ENCODE results near the gene UTP4.

The UTP4 gene

GRCh38 chr16:69132424-69133252 lies at the start of gene UTP4, which contains the start of gene CHTF8:
Gene UTP4 (plus strand): TSS chr16:69132649. CDS start chr16:69133460, 811 bp downstream.
Gene CHTF8 (minus strand): TSS chr16:69132588. CDS start chr16:69121458, 11,130 bp downstream.
- peak; percentile 45 for DNase-seq

- no peak for DNase-seq
These were observed 49.0 kb upstream of the UTP4 start for GRCh38 chr16:69083306-69083941.

- DNase-seq = no peak
These were observed 48.2 kb upstream of the UTP4 start for GRCh38 chr16:69084289-69084688.

GRCh38 chr16:69085032-69085695 lies 47.3 kb upstream of the UTP4 start:
- no peak for DNase-seq

GRCh38 chr16:69087161-69087581 lies 45.3 kb upstream of the UTP4 start:
- DNase-seq = no peak

- DNase-seq = no peak
These were observed 43.8 kb upstream of the UTP4 start for GRCh38 chr16:69088684-69089083.

GRCh38 chr16:69089091-69089910 lies 43.1 kb upstream of the UTP4 start:
- no peak for DNase-seq

- DNase-seq = peak; percentile 33
These were observed 38.5 kb upstream of the UTP4 start for GRCh38 chr16:69093974-69094373.

- no peak for DNase-seq
These were observed 37.9 kb upstream of the UTP4 start for GRCh38 chr16:69094501-69094900.

GRCh38 chr16:69095193-69095592 lies 37.3 kb upstream of the UTP4 start:
- DNase-seq = no peak

- no peak for DNase-seq
These were observed 32.3 kb upstream of the UTP4 start for GRCh38 chr16:69100071-69100691.

- DNase-seq = peak; percentile 24
These were observed 26.7 kb upstream of the UTP4 start, which contains the start of gene HAS3 for GRCh38 chr16:69105501-69106361. Gene HAS3 (plus strand): TSS chr16:69105653. CDS start chr16:69109396, 3,743 bp downstream.

- DNase-seq = no peak
These were observed 25.7 kb upstream of the UTP4 start for GRCh38 chr16:69106491-69107315.

- DNase-seq = no peak
These were observed 25.0 kb upstream of the UTP4 start for GRCh38 chr16:69107316-69107962.

GRCh38 chr16:69108064-69108904 lies 24.2 kb upstream of the UTP4 start:
- no peak for DNase-seq

- no peak for DNase-seq
These were observed 23.6 kb upstream of the UTP4 start for GRCh38 chr16:69108905-69109252.

GRCh38 chr16:69109486-69110270 lies 22.8 kb upstream of the UTP4 start:
- DNase-seq = no peak

- no peak for DNase-seq
These were observed 22.0 kb upstream of the UTP4 start for GRCh38 chr16:69110406-69110805.
